Fibroblast of skin of right quadriceps (primary cell): ENCODE measurements around the gene KLF4.

Experiments used
- DNase-seq: peaks from one replicate; pipeline ENCODE4 v3.0.0-alpha.2; 2013

KLF4 gene

GRCh38 chr9:107447081-107447480 is 42.5 kb downstream of the KLF4 start:
- DNase-seq: no peak

GRCh38 chr9:107446491-107446890 is 43.1 kb downstream of the KLF4 start:
- no peak for DNase-seq

DNA sequence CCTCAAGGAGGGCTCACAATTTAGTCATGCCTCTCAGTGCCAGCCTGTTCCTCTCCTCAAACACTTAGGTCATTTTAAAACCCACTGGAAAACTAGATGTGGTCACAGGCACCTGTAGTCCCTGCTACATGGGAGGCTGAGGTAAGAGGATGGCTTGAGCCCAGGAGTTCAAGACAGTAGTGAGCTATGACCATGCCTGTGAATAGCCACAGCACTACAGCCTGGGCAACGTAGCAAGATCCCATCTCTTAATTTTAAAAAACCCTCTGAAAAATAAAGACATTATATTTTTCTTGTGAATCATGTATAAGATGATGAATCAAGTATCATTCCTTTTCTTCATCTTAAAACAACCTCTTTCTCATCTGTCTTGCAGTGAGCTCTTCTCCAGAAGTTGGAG is 45.8 kb downstream of the KLF4 start:
- DNase-seq: no peak

- DNase-seq: peak; percentile 93
Observed at GRCh38 chr9:107439991-107440456, 49.5 kb downstream of the KLF4 start.

DNA sequence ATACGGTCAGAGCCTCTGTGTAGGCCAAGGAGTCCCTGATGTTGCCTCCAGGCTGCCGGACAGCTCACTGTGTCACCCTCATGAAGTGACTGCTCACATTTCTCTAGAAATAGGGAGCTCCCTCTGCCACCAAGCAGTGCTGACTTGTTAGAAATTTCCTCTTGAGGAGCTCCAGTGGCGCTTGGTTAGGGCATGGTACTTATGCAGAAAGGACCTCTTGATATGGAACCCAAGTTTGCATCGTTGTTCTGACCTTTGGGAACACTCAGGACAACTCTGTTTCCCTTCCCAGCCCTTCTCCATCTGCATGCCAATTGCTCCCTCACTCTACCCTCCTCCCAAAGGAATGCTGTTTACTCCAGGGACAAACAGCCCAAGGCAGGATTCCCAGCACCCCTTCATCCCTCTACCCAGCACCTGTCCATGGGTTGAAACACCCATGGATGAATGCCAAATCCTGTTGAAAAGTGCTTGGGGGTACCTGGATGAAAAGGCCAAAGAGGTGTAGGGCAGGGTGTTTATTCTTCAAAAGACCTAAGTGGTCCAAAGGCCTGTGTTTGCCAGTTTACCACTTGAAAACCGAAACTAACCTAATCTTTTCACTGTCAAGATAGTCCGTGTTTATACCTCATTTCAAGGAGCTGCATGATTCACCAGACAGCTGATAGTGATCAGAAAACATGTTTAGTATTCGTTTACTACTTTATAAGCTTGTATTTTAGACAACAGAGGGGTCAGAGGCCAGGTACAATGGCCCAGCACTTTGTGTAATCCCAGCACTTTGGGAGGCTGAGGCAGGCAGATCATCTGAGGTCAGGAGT is 51.1 kb downstream of the KLF4 start:
- DNase-seq: peak; percentile 13

GRCh38 chr9:107437716-107438115 is 51.9 kb downstream of the KLF4 start:
- DNase-seq: no peak

DNA sequence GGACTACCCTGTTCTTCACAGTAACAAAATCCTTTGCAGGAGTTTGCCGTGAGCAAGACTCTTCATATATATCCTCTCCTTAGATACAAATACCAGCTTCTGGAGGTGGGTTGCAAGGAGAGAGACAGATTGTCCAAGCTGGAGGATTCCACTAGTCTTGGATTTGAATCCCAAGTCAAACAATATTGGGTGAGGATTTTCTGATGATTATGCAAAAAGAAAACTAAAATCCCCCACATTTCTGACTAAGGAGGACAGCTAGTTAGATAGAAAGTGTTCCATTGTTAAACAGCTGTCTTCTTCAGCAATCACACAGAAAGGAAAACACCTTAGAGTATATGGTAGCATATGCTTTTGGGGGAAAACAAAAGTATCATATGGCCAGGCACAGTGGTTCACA is 54.2 kb downstream of the KLF4 start:
- no peak for DNase-seq
